GM12878 (cell line): ENCODE measurements around the gene TNIP1. TPM values are rescaled to one million over a fixed set of nuclear protein-coding genes. Genes with fewer than 3 reads are reported as not detected.

Experiments
- ATAC-seq: fragments of 200-7000 bp; cut with Tn5 transposase; 3 replicates; pipeline ENCODE4 v1.9.1; 2020; ENCODE audit warnings: mild to moderate bottlenecking, moderate library complexity
- BruUV-seq: library from RNA; stranded (reverse); fragments of 400-500 nt; replicated peaks from 2 replicates; lab custom pipeline; 2021; lab: Mats Ljungman, UMichigan
- CTCF ChIA-PET: fragments of 300-600 bp; sonication (Branson Sonifier 250); formaldehyde crosslinking; extraction: SDS; loops from one replicate; lab custom pipeline; 2021; ENCODE audit warnings: inconsistent platforms; lab: Yijun Ruan, JAX
- POLR2A ChIA-PET: fragments of 350-600 bp; formaldehyde crosslinking; extraction: SDS; loops from one replicate; lab custom pipeline; 2021; ENCODE audit warnings: inconsistent platforms; lab: Charles Lee
- RAD21 ChIA-PET: fragments of 300-600 bp; sonication (Branson Sonifier 250); formaldehyde crosslinking; loops from one replicate; lab custom pipeline; 2023; ENCODE audit warnings: antibody characterized with exemption; ENCODE audit not compliant: unreplicated experiment; lab: Charles Lee
- SMC1A ChIA-PET: fragments of 300-600 bp; sonication (Branson Sonifier 250); formaldehyde crosslinking; loops from one replicate; lab custom pipeline; 2023; ENCODE audit not compliant: unreplicated experiment, uncharacterized antibody; lab: Charles Lee
- DNase-seq: peaks from one replicate; pipeline ENCODE4 v3.0.0-alpha.2; 2011; ENCODE audit warnings: low read depth, low spot score
- FAIRE-seq: peaks from 3 replicates; lab custom pipeline; 2011; peaks lifted over from hg19 to GRCh38; lab: Jason Lieb, UNC
- H2AFZ ChIP-seq: 2 replicates; pipeline ENCODE4 v1.6.0; 2011; ENCODE audit warnings: low read depth, low read length, control low read depth; ENCODE audit not compliant: control insufficient read depth
- H3K27ac ChIP-seq: 2 replicates; pipeline ENCODE4 v1.5.1; 2011; ENCODE audit warnings: control low read depth; ENCODE audit not compliant: control insufficient read depth, insufficient read depth
- H3K27me3 ChIP-seq, 2 experiments: replicated peaks in 1 of 2; 2 replicates each; pipeline versions ENCODE4 v1.6.0 to v1.6.1; 2011; ENCODE audit warnings: low read length in 1 of 2; ENCODE audit not compliant: control insufficient read depth in 2 of 2, insufficient read depth in 2 of 2
- H3K36me3 ChIP-seq, 2 experiments: 2 replicates each; pipeline ENCODE4 v1.5.1; 2011; ENCODE audit warnings: low read length in 1 of 2; ENCODE audit not compliant: control insufficient read depth in 2 of 2, insufficient read depth in 2 of 2
- H3K4me1 ChIP-seq: 2 replicates; pipeline ENCODE4 v1.6.1; 2011; ENCODE audit warnings: mild to moderate bottlenecking, low read length, moderate library complexity, mixed read lengths; ENCODE audit not compliant: control insufficient read depth, insufficient read depth
- H3K4me2 ChIP-seq: 2 replicates; pipeline ENCODE4 v1.6.0; 2011; ENCODE audit warnings: control low read depth; ENCODE audit not compliant: control insufficient read depth, insufficient read depth
- H3K4me3 ChIP-seq: fragments of 200-600 bp; sonication (generic); 2 replicates; pipeline ENCODE4 v1.5.1; 2016
- H3K79me2 ChIP-seq: 2 replicates; pipeline ENCODE4 v1.6.0; 2011; ENCODE audit warnings: low read length; ENCODE audit not compliant: control insufficient read depth, insufficient read depth
- H3K9ac ChIP-seq: 2 replicates; pipeline ENCODE4 v1.8.0; 2011; ENCODE audit warnings: low read length, control low read depth, mixed read lengths; ENCODE audit not compliant: control insufficient read depth, insufficient read depth
- H3K9me3 ChIP-seq: replicated peaks from 3 replicates; pipeline ENCODE4 v1.5.1; 2011; ENCODE audit warnings: mild to moderate bottlenecking, low read length; ENCODE audit not compliant: control insufficient read depth, insufficient read depth
- H4K20me1 ChIP-seq: 2 replicates; pipeline ENCODE4 v1.6.0; 2011; ENCODE audit not compliant: control insufficient read depth, insufficient read depth
- ASH2L ChIP-seq: fragments of 300-600, 200-600 bp; sonication (generic); IDR thresholded peaks from 2 replicates; pipeline ENCODE4 v1.6.1; 2017; ENCODE audit warnings: low read depth, mild to moderate bottlenecking, borderline replicate concordance
- ATF7 ChIP-seq: fragments of 450-650 bp; IDR thresholded peaks from 2 replicates; pipeline ENCODE4 v1.6.1; 2016; ENCODE audit warnings: low read depth, mild to moderate bottlenecking
- FOS ChIP-seq: IDR thresholded peaks from 3 replicates; pipeline ENCODE4 v1.6.1; 2011; ENCODE audit warnings: borderline replicate concordance; ENCODE audit not compliant: insufficient read length; ENCODE audit errors: extremely low read depth
- MYB ChIP-seq: fragments of 150-350 bp; IDR thresholded peaks from 2 replicates; pipeline ENCODE4 v1.6.1; 2014; ENCODE audit warnings: mild to moderate bottlenecking, low read depth, low read length, borderline replicate concordance
- NFXL1 ChIP-seq: fragments of 450-650 bp; IDR thresholded peaks from 2 replicates; pipeline ENCODE4 v1.6.1; 2017; ENCODE audit warnings: antibody characterized with exemption, mild to moderate bottlenecking, borderline replicate concordance
- PAX8 ChIP-seq: fragments of 450-650 bp; IDR thresholded peaks from 2 replicates; pipeline ENCODE4 v1.6.1; 2017; ENCODE audit warnings: mild to moderate bottlenecking, moderate library complexity
- WGBS: methylation state at CpG from one replicate; pipeline ENCODE4 v1.1.6; 2016; ENCODE audit warnings: low lambda C conversion rate; ENCODE audit not compliant: insufficient replicate concordance, insufficient coverage; ENCODE audit errors: missing lambda C conversion rate; 5-methylcytosine and 5-hydroxymethylcytosine counted together
- in situ Hi-C: fragments of 300-500 bp; cut with MboI; formaldehyde crosslinking; loops from 9 replicates; pipeline ENCODE4 v1.14.3; 2018; ENCODE audit warnings: mixed read lengths
- intact Hi-C: fragments of 100-400 bp; cut with micrococcal nuclease; formaldehyde crosslinking; loops from one replicate; pipeline ENCODE4 v1.14.2; 2022; ENCODE audit not compliant: unreplicated experiment
- polyA plus RNA-seq, 11 experiments: library from polyadenylated mRNA; depleted of rRNA in 4 of 11; unstranded in 6 of 11; stranded (reverse) in 5 of 11; fragments of >200 nt; fragmentation: Nextera tagmentation in 4 of 11; fragmentation: Illumina TruSeq in 1 of 11; extraction: Ambion mirVana in 4 of 11; extraction: Trizol in 1 of 11; gene quantifications; 1 replicate in 1 of 11; 2 replicates in 10 of 11; pipeline versions ENCODE4 v1.2.1 to v1.2.3, GENCODE V29; 2011 to 2016; ENCODE audit warnings: inconsistent platforms in 2 of 11, missing spikeins in 2 of 11, low read depth in 1 of 11
- total RNA-seq, 4 experiments: library from RNA; depleted of rRNA in 3 of 4; stranded (reverse); fragments of >200 nt in 3 of 4; fragmentation: Illumina TruSeq in 1 of 4; extraction: Trizol in 1 of 4; gene quantifications; 2 replicates each; pipeline versions ENCODE4 v1.2.1 to v1.2.3, GENCODE V29; 2013 to 2021

The TNIP1 gene
- total and polyA plus RNA-seq, 10 of the 15 experiments (the other 5 are each of a cell fraction or from before 2014, with no cell fraction given), result 4.4 to 279 (median 150) TPM

- no peak overlapping the region for H3K27ac ChIP-seq
- intact Hi-C loops (loop anchor here (10.0 kb wide), 1 partner anchor 306 kb away; no protein-coding TSS in a partner anchor), in situ Hi-C loops (no loop called here)
- H3K4me1 ChIP-seq, result no peaks in the 10 kb centered on the region
- TF ChIP-seq ATF7 (no peak), MYB (no peak), NFXL1 (no peak), FOS (no peak)
- ChIA-PET SMC1A (no interaction called here), RAD21 (interaction anchor here (0.9 kb wide), 1 partner anchor 307 kb away, joined by 3 read pairs; no protein-coding TSS in a partner anchor), POLR2A (no interaction called here), CTCF (no interaction called here)
- no peaks in the 10 kb centered on the region for H3K9me3 ChIP-seq
- no peak overlapping the region for H3K4me3 ChIP-seq
- H2AFZ ChIP-seq, result no peak overlapping the region
- 55% methylated on average over 4 of the region's 4 CpGs for WGBS
- no peaks in the 10 kb centered on the region for H3K27me3 ChIP-seq
- no peaks in the 10 kb centered on the region for H3K79me2 ChIP-seq
- no peaks in the 10 kb centered on the region for H4K20me1 ChIP-seq
- DNase-seq, result no peak
- ATAC-seq, result no peak
- no TSS peak for BruUV-seq
- no peak overlapping the region for H3K9ac ChIP-seq
- no peak for FAIRE-seq
- H3K4me2 ChIP-seq, result no peak overlapping the region
- no peaks in the 10 kb centered on the region for H3K36me3 ChIP-seq
Measured at GRCh38 chr5:151008906-151009305, 71.9 kb downstream of the TNIP1 start.

DNA sequence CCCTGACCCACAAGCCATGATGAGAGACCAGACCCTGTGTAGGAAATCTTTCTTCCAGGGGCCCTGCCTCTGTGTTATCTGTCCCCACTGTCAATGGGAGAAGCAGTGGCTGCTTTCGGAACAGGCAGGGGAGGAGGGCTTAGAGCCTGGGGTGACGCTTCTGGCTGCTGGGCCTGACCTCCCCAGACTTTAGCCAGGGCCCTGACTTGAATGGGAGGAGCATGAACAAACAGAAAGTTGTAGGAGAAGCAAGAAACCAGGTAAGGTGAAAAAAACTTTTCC, 72.7 kb downstream of the TNIP1 start:
- 60% methylated on average over 2 of the region's 2 CpGs for WGBS
- ChIA-PET CTCF (no interaction called here), SMC1A (no interaction called here), POLR2A (no interaction called here), RAD21 (no interaction called here)
- Histone ChIP-seq H3K9ac (no peak overlapping the region), H3K36me3 (no peaks in the 10 kb centered on the region), H3K9me3 (no peaks in the 10 kb centered on the region), H3K27ac (no peak overlapping the region), H2AFZ (no peak overlapping the region), H3K4me2 (no peak overlapping the region), H3K27me3 (no peaks in the 10 kb centered on the region), H3K4me3 (no peak overlapping the region), H3K4me1 (no peaks in the 10 kb centered on the region), H3K79me2 (no peaks in the 10 kb centered on the region), H4K20me1 (no peaks in the 10 kb centered on the region)
- no peak for DNase-seq
- TF ChIP-seq PAX8, result no peak
- TF ChIP-seq ASH2L, result no peak
- intact Hi-C loops (loop anchor here (10.0 kb wide), 1 partner anchor 307 kb away; no protein-coding TSS in a partner anchor), in situ Hi-C loops (no loop called here)
- no peak for FAIRE-seq
- no peak for ATAC-seq
- no TSS peak for BruUV-seq
